ENCODE measurements around the gene ITGA1. TPM values are rescaled to one million over a fixed set of nuclear protein-coding genes. Genes with fewer than 3 reads are reported as not detected.
A peak's percentile ranks its signal among the peaks of the same experiment; 100 is the strongest.

The ITGA1 gene
- total and polyA plus RNA-seq, 2 donors from 2014 or later, result 13.3 to 65.6 TPM

GRCh38 chr5:52892242-52892878 is 104.6 kb downstream of the ITGA1 start:
- peak; percentile 15 for FAIRE-seq
- peaks cover 0 to 43% (median 12%) of the 10 kb centered on the region in 3 donors for H3K4me1 ChIP-seq (ENCODE audit: control insufficient read depth in 2 of 3, insufficient read depth in 2 of 3, low read depth in 1 of 3, low read length in 3 of 3)
- no peaks in the 10 kb centered on the region for H3K9me3 ChIP-seq (ENCODE audit: control insufficient read depth in 2 of 3, insufficient read depth in 1 of 3, low read length in 3 of 3)
- peak overlapping the region in 1 of 3 donors; percentile 34 for H3K4me3 ChIP-seq (ENCODE audit: low read length in 3 of 3)
- no peak overlapping the region for H3K9ac ChIP-seq (ENCODE audit: low read length in 3 of 3)
- peaks cover 0 to 2% (median 0%) of the 10 kb centered on the region in 3 donors for H3K36me3 ChIP-seq (ENCODE audit: control insufficient read depth in 2 of 3, insufficient read depth in 3 of 3, low read length in 3 of 3)
- no peaks in the 10 kb centered on the region for H3K27me3 ChIP-seq (ENCODE audit: control insufficient read depth, insufficient read depth, low read length)
- no peak overlapping the region for H3K27ac ChIP-seq (ENCODE audit: low read depth in 2 of 2, low read length in 2 of 2)
- TF ChIP-seq CTCF (IDR thresholded peaks at IDR 0.05; ENCODE audit: borderline replicate concordance, extremely low read depth, insufficient read depth), result no peak
- intact Hi-C loops (cut with DNase I), result no loop called here
- DNase-seq, result no peak

GRCh38 chr5:52893105-52893504 is 105.4 kb downstream of the ITGA1 start:
- Histone ChIP-seq H3K27ac (ENCODE audit: low read depth in 2 of 2, low read length in 2 of 2) (no peak overlapping the region), H3K36me3 (ENCODE audit: control insufficient read depth in 2 of 3, insufficient read depth in 3 of 3, low read length in 3 of 3) (no peaks in the 10 kb centered on the region), H3K4me1 (ENCODE audit: control insufficient read depth in 2 of 3, insufficient read depth in 2 of 3, low read depth in 1 of 3, low read length in 3 of 3) (peaks cover 0 to 46% (median 12%) of the 10 kb centered on the region in 3 donors), H3K27me3 (ENCODE audit: control insufficient read depth, insufficient read depth, low read length) (no peaks in the 10 kb centered on the region), H3K4me3 (ENCODE audit: low read length in 3 of 3) (no peak overlapping the region), H3K9me3 (ENCODE audit: control insufficient read depth in 2 of 3, insufficient read depth in 1 of 3, low read length in 3 of 3) (no peaks in the 10 kb centered on the region), H3K9ac (ENCODE audit: low read length in 3 of 3) (no peak overlapping the region)
- intact Hi-C loops (cut with DNase I), result no loop called here
- DNase-seq (peak in 1 of 5 donors; percentile 45), FAIRE-seq (peak; percentile 56)
- no peak for TF ChIP-seq CTCF (IDR thresholded peaks at IDR 0.05; ENCODE audit: borderline replicate concordance, extremely low read depth, insufficient read depth)

DNA sequence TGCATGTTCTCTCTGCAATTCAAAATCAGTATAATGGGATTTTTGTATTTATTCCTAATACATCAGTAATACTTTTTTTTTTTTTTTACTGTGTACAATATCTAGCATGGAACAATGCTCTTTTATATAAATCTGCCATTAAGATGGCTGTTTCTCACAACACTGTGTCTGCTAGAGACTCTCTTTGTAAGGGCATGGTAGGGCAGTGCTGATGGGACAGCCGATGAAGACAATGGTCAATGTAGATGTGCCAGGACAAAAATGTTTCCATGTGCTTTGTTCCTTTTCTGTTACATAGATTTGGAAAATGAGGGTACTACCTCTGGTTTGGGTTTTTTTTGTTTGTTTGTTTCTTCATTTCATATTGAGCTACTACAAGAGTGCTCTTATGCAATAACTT is 106.1 kb downstream of the ITGA1 start:
- Histone ChIP-seq H3K36me3 (ENCODE audit: control insufficient read depth in 2 of 3, insufficient read depth in 3 of 3, low read length in 3 of 3) (no peaks in the 10 kb centered on the region), H3K9me3 (ENCODE audit: control insufficient read depth in 2 of 3, insufficient read depth in 1 of 3, low read length in 3 of 3) (no peaks in the 10 kb centered on the region), H3K4me1 (ENCODE audit: control insufficient read depth in 2 of 3, insufficient read depth in 2 of 3, low read depth in 1 of 3, low read length in 3 of 3) (peaks cover 0 to 46% (median 12%) of the 10 kb centered on the region in 3 donors), H3K9ac (ENCODE audit: low read length in 3 of 3) (no peak overlapping the region), H3K27me3 (ENCODE audit: control insufficient read depth, insufficient read depth, low read length) (no peaks in the 10 kb centered on the region), H3K4me3 (ENCODE audit: low read length in 3 of 3) (no peak overlapping the region), H3K27ac (ENCODE audit: low read depth in 2 of 2, low read length in 2 of 2) (no peak overlapping the region)
- intact Hi-C loops (cut with DNase I), result no loop called here
- no peak for TF ChIP-seq CTCF (IDR thresholded peaks at IDR 0.05; ENCODE audit: borderline replicate concordance, extremely low read depth, insufficient read depth)
- FAIRE-seq (no peak), DNase-seq (no peak)
